ENCODE measurements around the gene HOXA3.

HOXA3 gene

DNA sequence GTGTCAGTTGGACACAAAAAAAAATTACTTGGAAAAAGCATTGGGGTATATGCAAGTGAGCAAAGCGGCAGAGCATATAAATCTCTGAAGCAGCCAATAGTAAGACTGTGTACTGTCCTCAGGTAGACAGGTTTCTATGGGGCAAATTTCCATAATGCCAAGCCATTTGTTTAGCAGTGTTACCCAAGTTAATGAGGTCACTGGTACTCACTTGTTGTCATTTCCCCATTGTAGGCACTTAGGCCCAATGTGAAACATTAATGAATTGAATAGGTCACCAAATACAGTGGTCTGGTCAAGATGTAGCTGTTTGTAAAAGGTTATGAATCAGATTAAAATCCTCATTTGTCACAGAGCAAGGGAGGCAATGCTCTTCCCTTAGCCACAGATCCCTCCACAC is 84.1 kb downstream of the HOXA3 start:
- intact Hi-C loops (cut with DNase I) = no loop called here
- DNase-seq = no peak

DNA sequence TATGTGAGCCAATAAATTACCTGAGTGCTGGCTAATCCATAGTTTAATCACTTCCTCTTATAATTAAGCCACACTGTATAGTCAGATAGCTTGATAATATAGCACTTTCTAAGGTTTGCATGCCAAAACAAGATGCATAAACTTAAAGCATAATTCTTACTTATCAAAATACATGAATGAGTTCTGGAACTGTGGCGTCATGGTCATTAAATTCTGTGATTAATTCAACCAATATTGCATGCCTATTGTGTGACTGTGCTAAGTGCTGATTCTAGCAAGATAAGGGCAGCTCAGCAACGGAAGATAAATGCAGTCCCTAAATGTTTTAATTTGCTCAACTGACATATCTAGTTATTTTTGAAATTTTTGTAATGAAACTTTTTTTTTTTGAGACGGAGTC is 86.2 kb downstream of the HOXA3 start:
- DNase-seq = no peak
- intact Hi-C loops (cut with DNase I) = no loop called here

DNA sequence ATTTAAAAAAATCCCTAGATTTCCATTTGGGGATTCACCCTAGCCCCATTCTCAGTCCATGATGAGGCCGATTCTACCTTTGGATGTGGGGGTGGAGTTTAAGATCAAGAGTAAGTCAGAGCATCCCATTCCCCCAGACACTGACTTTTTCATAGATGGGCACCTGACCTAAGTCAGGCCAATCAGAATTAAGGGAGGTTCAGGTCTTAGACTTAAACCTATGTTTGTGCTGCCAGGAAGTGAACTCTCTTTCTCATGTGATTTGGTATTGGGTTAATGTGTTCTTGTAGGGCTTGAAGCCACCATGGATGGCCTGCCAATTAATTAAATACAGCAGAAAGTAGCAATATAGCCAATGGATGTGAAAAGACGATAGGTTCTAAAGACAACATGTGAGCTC is 86.7 kb downstream of the HOXA3 start:
- no peak for DNase-seq
- intact Hi-C loops (cut with DNase I) = no loop called here

DNA sequence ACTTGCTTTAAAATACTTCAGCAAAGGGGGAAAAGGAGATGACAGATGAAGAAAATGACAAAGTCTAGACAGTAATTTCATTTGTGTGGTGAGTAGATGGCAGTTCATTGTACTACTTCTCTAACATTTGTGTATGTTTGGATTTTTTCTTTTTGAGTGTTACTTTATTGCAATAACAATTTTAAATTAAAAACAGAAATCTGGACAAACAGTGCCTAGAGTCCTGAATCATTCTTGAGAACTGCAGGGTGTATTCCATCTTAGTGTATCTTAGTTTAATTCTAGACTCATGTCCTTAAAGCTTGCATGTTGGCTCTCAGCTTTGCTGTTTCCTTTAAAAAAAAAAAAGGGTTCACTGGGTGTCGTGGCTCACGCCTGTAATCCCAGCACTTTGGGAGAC is 87.7 kb downstream of the HOXA3 start:
- intact Hi-C loops (cut with DNase I) = no loop called here
- no peak for DNase-seq

DNA sequence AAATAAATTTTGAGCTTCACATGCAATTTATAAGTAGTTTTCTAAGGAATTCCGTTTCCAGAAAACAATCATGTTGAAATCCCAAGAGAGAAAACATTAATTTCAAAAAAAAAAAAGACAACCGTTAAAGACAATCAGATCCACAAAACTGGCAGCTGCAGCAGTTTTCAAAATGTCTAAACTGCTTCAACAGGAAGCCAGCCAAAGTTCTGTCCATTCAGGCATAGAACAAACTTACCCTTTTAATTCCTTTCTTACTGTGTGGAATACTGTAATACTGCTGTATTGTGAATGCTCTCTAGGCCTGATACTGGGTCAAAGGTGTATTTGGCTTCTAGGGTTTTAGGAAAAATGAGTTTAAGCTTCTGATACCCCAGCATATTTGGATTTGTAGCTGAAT is 88.2 kb downstream of the HOXA3 start:
- intact Hi-C loops (cut with DNase I) = no loop called here
- DNase-seq = no peak

DNA sequence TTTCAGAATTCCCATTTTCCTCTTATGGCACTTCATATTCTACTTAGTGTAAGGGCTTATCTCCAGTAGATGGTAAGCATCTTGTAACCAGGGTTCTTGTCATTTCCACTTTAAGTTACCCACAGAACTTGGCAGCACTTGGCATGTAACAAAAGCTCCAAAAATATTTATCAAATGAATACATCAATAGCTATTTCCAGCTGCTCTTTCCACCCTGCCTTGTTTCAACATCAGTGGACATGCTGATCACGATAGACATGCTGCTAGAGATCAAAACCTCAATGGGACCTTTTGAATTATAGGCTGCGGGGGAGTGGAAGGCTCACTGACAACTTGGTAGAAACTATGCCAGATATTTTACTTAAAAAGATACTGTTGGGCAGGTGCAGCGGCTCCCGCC is 89.4 kb downstream of the HOXA3 start:
- intact Hi-C loops (cut with DNase I) = no loop called here

More for the DNA sequence above, 89.4 kb downstream of the HOXA3 start:
- no peak for DNase-seq

Measured in head of caudate nucleus (tissue), 42 donors.